HCT116 (cell line): ENCODE measurements around the gene MCC.

ENCODE experiments used
- EGR1 ChIP-seq: IDR thresholded peaks from 2 replicates; pipeline ENCODE4 v1.6.1; 2012; ENCODE audit warnings: low read depth
- ELF1 ChIP-seq: IDR thresholded peaks from 2 replicates; pipeline ENCODE4 v1.6.1; 2012; ENCODE audit warnings: low read depth, borderline replicate concordance
- JUND ChIP-seq: IDR thresholded peaks from 2 replicates; pipeline ENCODE4 v1.6.1; 2012
- POLR2A ChIP-seq: IDR thresholded peaks from 2 replicates; pipeline ENCODE4 v1.7.0; 2011; ENCODE audit warnings: borderline replicate concordance; ENCODE audit not compliant: insufficient read depth, insufficient read length; ENCODE audit errors: extremely low read depth
- POLR2AphosphoS5 ChIP-seq: IDR thresholded peaks from 2 replicates; pipeline ENCODE4 v1.6.1; 2011; ENCODE audit warnings: mild to moderate bottlenecking, low read depth, low read length, moderate library complexity
- RAD21 ChIP-seq: IDR thresholded peaks from 2 replicates; pipeline ENCODE4 v1.6.1; 2012; ENCODE audit warnings: low read depth, mild to moderate bottlenecking
- SRF ChIP-seq: IDR thresholded peaks from 2 replicates; pipeline ENCODE4 v1.6.1; 2012; ENCODE audit warnings: low read depth
- YY1 ChIP-seq: IDR thresholded peaks from 2 replicates; pipeline ENCODE4 v1.6.1; 2011; ENCODE audit warnings: low read length, low read depth, moderate library complexity, mild to moderate bottlenecking; ENCODE audit not compliant: insufficient replicate concordance; ENCODE audit errors: extremely low read depth
- ZFX ChIP-seq: fragments of 450-650 bp; IDR thresholded peaks from 2 replicates; pipeline ENCODE4 v1.6.1; 2017
- TF ChIP-seq, protein P1 (sequence below), 3 experiments: fragments of 200-600 bp in 1 of 3; sonication (generic) in 1 of 3; IDR thresholded peaks in 2 of 3; conservative IDR thresholded peaks in 1 of 3; 2 replicates each; pipeline ENCODE4 v1.5.1; 2012 to 2017; ENCODE audit warnings: low read depth in 2 of 3, low read length in 2 of 3, antibody characterized with exemption in 1 of 3, borderline replicate concordance in 1 of 3, control low read depth in 1 of 3, mild to moderate bottlenecking in 1 of 3, mixed read lengths in 1 of 3, mixed run types in 1 of 3, moderate library complexity in 1 of 3; ENCODE audit not compliant: insufficient read depth in 1 of 3

DNA sequence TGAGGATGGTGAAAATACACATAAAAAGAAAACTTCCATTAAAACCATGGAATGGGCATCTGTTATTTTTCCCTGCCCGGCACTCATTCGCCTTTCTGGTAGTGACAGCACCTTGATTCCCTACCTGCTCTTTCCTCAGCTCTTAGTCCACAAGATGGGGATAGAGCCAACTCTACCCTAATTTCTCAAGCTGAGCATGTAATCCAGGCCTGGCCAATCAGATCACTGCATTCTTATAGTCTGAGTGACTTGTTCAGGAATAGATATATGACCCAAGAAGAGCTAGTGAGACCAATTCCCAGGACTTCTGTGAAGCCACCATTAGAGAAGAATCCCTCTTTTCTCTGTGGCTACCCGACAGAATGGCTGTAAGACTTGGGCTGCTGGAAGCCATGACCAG is 111.6 kb downstream of the MCC start:
- no peak for TF ChIP-seq POLR2AphosphoS5
- TF ChIP-seq POLR2A = no peak
- no peak for TF ChIP-seq JUND
- TF ChIP-seq, protein P1, sequence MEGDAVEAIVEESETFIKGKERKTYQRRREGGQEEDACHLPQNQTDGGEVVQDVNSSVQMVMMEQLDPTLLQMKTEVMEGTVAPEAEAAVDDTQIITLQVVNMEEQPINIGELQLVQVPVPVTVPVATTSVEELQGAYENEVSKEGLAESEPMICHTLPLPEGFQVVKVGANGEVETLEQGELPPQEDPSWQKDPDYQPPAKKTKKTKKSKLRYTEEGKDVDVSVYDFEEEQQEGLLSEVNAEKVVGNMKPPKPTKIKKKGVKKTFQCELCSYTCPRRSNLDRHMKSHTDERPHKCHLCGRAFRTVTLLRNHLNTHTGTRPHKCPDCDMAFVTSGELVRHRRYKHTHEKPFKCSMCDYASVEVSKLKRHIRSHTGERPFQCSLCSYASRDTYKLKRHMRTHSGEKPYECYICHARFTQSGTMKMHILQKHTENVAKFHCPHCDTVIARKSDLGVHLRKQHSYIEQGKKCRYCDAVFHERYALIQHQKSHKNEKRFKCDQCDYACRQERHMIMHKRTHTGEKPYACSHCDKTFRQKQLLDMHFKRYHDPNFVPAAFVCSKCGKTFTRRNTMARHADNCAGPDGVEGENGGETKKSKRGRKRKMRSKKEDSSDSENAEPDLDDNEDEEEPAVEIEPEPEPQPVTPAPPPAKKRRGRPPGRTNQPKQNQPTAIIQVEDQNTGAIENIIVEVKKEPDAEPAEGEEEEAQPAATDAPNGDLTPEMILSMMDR (IDR thresholded peaks at IDR 0.05 in 2 of 3, conservative IDR thresholded peaks at IDR 0.05 in 1 of 3; ENCODE audit: borderline replicate concordance in 1 of 3, insufficient read depth in 1 of 3, low read depth in 2 of 3, low read length in 2 of 3) = no peak
- no peak for TF ChIP-seq YY1
- TF ChIP-seq SRF = no peak
- no peak for TF ChIP-seq EGR1
- no peak for TF ChIP-seq ELF1
- TF ChIP-seq RAD21 = no peak
- TF ChIP-seq ZFX = no peak
